Colonic mucosa (tissue), 4 donors: Measurements from ENCODE around the gene CYGB. TPM values are rescaled to one million over a fixed set of nuclear protein-coding genes. Genes with fewer than 3 reads are reported as not detected.

Source experiments
- DNase-seq: peaks from one replicate; pipeline ENCODE4 v3.0.0-alpha.2; 2020
- H3K27ac ChIP-seq: fragments of 200-600 bp; one replicate; pipeline ENCODE4 v1.8.0; 2021
- H3K27me3 ChIP-seq: fragments of 200-600 bp; one replicate; pipeline ENCODE4 v1.8.0; 2021
- H3K36me3 ChIP-seq: fragments of 200-600 bp; one replicate; pipeline ENCODE4 v1.8.0; 2021
- H3K4me1 ChIP-seq: fragments of 200-600 bp; one replicate; pipeline ENCODE4 v1.8.0; 2021; ENCODE audit warnings: mild to moderate bottlenecking
- H3K4me3 ChIP-seq: fragments of 200-600 bp; one replicate; pipeline ENCODE4 v1.8.0; 2021
- H3K9ac ChIP-seq, 2 donors: one replicate each; pipeline ENCODE4 v1.7.0; 2013; ENCODE audit warnings: control low read depth in 2 of 2, low read depth in 2 of 2, low read length in 2 of 2
- H3K9me3 ChIP-seq: fragments of 200-600 bp; one replicate; pipeline ENCODE4 v1.8.0; 2021
- CTCF ChIP-seq: fragments of 200-600 bp; IDR thresholded peaks from one replicate; pipeline ENCODE4 v1.8.0; 2022; ENCODE audit warnings: antibody characterized with exemption, mild to moderate bottlenecking
- intact Hi-C: fragments of 100-400 bp; cut with DNase I; formaldehyde crosslinking; loops from one replicate; pipeline ENCODE4 v1.14.1; 2022
- total RNA-seq, 2 donors: library from RNA; stranded (reverse); fragmentation: NEBNext Ultra II Directional in 1 of 2; extraction: Animal tissue kit (Norgen Biotek cat#: 25700) in 1 of 2; gene quantifications; one replicate each; pipeline ENCODE4 v1.2.1, GENCODE V29; 2021
- donor health status: healthy.
- donor health status: DM: no; HTN: no; CAD: no.
- donor health status: DM: no; HTN: no; CAD: no.

Gene CYGB
- total RNA-seq, 2 donors from 2014 or later = 4.7 to 9.9 TPM

GRCh38 chr17:76577876-76578275 is 40.4 kb upstream of the CYGB start:
- intact Hi-C loops = no loop called here
- no peak for DNase-seq
- Histone ChIP-seq H3K36me3 (no peaks in the 10 kb centered on the region), H3K4me1 (no peaks in the 10 kb centered on the region), H3K9ac (no peak overlapping the region), H3K4me3 (no peak overlapping the region), H3K27ac (no peak overlapping the region), H3K9me3 (no peaks in the 10 kb centered on the region), H3K27me3 (no peaks in the 10 kb centered on the region)
- TF ChIP-seq CTCF = no peak

- no peak for TF ChIP-seq CTCF
- no peaks in the 10 kb centered on the region for H3K36me3 ChIP-seq
- no peak overlapping the region for H3K4me3 ChIP-seq
- H3K9me3 ChIP-seq = no peaks in the 10 kb centered on the region
- no peak for DNase-seq
- no peaks in the 10 kb centered on the region for H3K27me3 ChIP-seq
- H3K4me1 ChIP-seq = no peaks in the 10 kb centered on the region
- H3K27ac ChIP-seq = no peak overlapping the region
- intact Hi-C loops = no loop called here
- H3K9ac ChIP-seq = no peak overlapping the region
Observed at GRCh38 chr17:76576189-76576588, 38.7 kb upstream of the CYGB start.

- no peak overlapping the region for H3K27ac ChIP-seq
- no peak for DNase-seq
- intact Hi-C loops = no loop called here
- H3K4me3 ChIP-seq = no peak overlapping the region
- TF ChIP-seq CTCF = no peak
- no peaks in the 10 kb centered on the region for H3K27me3 ChIP-seq
- H3K36me3 ChIP-seq = no peaks in the 10 kb centered on the region
- H3K9ac ChIP-seq = no peak overlapping the region
- no peaks in the 10 kb centered on the region for H3K4me1 ChIP-seq
- no peaks in the 10 kb centered on the region for H3K9me3 ChIP-seq
Observed at GRCh38 chr17:76575570-76575969, 38.1 kb upstream of the CYGB start.

- H3K27me3 ChIP-seq = no peaks in the 10 kb centered on the region
- no peaks in the 10 kb centered on the region for H3K36me3 ChIP-seq
- DNase-seq = no peak
- no peak overlapping the region for H3K4me3 ChIP-seq
- intact Hi-C loops = no loop called here
- no peak overlapping the region for H3K9ac ChIP-seq
- H3K4me1 ChIP-seq = no peaks in the 10 kb centered on the region
- H3K9me3 ChIP-seq = no peaks in the 10 kb centered on the region
- no peak overlapping the region for H3K27ac ChIP-seq
- no peak for TF ChIP-seq CTCF
Observed at GRCh38 chr17:76574166-76574565, 36.7 kb upstream of the CYGB start.

- TF ChIP-seq CTCF = no peak
- no peak overlapping the region for H3K27ac ChIP-seq
Observed at GRCh38 chr17:76573096-76573495, 35.6 kb upstream of the CYGB start.

More at GRCh38 chr17:76573096-76573495, 35.6 kb upstream of the CYGB start:
- Histone ChIP-seq H3K27me3 (no peaks in the 10 kb centered on the region), H3K36me3 (no peaks in the 10 kb centered on the region), H3K4me1 (no peaks in the 10 kb centered on the region), H3K9me3 (no peaks in the 10 kb centered on the region), H3K9ac (no peak overlapping the region), H3K4me3 (no peak overlapping the region)
- DNase-seq = no peak
- intact Hi-C loops = no loop called here
